Muscle of back (tissue), 11 donors: ENCODE results near the gene SHISA6. TPM values are rescaled to one million over a fixed set of nuclear protein-coding genes. Genes with fewer than 3 reads are reported as not detected.
"Not testable (repeated sequence)": the region's sequence is repeated elsewhere in the genome, so short reads cannot be mapped to it uniquely, and the experiment has no call there.

Source experiments
- DNase-seq, 3 donors: peaks; one replicate each; pipeline versions ENCODE4 v3.0.0 to v3.0.0-alpha.2; 2013
- polyA plus RNA-seq, 10 donors: library from polyadenylated mRNA; unstranded; fragments of 120-200 nt; gene quantifications; one replicate each; pipeline ENCODE4 v1.2.1, GENCODE V29; 2013; ENCODE audit not compliant: insufficient read length in 10 of 10

Gene SHISA6
- polyA plus RNA-seq, 10 donors, result 8.0 to 16.8 (median 11.8) TPM

DNA sequence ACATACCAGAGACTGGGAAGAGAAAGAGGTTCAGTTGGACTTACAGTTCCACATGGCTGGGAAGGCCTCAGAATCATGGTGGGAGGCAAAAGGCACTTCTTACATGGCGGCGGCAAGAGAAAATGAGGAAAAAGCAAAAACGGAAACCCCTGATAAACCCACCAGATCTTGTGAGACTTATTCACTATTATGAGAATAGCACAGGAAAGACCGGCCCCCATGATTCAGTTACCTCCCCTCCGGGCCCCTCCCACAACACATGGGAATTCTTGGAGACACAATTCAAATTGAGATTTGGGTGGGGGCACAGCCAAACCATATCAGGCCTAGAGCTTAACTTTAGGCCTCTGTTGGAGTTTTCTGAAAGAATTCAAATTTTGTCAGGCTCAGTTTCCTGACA lies 60.9 kb downstream of the SHISA6 start:
- not testable (repeated sequence) for DNase-seq

DNA sequence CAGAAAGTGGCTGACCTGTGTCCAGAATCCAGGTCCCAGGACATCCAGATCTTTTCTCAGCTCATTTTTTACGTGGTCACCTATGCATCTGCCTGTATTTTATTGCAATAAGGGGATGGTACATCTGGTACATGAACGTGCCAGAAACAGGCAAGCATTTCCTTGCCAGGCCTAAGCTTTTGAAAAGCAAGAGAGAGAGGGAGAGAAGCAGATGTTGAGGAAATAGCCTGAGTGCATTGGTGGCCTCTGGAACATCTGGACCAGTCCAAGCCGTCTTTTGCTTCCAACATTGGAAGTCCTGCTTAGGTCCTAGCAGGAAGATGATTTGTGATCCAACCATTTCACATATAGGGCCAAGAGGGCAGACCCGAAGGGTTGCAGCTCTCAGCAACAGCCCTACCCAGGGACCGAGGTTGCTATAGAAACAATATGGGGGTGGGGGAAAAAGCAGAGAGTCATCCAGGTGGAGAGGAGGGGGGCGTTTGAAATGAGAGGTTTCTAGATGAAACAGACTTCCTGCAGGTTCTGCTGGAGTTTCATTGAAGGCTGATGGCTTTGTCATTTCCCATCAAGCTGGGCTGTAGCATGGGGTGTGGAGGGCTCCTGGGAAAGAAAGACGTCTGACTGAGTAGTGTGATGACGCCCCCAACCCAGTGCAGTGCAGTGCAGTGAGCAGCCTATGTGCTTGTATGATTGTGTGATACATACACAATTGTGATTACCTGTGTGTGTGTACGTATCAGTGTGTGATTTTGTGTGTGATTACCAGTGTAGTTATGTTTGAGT lies 61.6 kb downstream of the SHISA6 start:
- peak; percentile 63 to 93 (median 79) for DNase-seq

DNA sequence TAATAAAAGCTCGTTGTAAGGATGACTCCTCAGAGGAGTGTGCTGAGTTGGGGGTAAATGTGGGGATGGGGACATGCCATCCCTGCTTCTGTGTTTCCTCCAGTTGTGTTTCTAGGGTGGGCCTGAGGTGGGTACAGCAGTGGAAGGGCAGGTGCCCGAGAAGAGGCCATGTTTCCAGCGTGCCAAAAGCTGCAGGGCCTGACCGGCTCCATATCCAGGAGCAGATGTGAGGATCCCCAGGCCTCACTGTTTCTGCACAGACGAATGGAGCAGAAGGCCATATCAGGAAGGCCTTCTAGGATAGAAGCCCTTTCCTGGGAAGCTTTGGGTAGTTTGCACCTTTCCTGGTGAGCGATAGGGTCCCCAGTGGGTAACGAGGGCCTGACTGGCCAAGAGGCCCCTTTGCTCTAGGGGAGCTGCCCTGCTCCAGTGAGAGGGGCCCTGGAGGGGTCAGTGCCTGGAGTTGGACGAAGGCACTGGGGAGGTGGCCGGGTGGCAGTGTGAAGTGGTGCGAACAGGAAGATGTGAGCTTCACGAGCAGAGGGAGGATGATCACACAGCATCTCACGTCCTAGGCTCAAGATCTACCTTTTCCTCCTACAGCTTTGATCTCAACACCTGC lies 62.9 kb downstream of the SHISA6 start:
- no peak for DNase-seq

DNA sequence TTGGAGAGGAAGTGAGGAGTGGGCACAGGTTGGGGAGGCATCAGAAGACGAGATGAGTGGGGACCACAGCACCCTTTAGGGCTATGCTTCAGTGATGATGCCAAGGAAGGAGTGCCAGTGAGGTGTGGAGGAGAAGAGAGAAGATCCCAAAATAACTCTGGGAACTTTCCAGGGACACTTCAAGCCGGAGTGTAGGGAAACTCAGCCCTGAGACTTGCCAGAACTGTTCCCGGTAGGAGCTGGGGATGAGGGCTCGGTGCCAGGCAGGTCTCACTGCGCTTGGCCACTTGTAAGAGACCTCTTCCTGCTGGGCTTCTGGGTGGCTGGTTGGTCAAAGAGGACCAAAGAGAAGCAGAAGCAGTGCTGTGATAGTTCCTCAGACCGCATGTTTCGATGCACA lies 63.6 kb downstream of the SHISA6 start:
- no peak for DNase-seq

DNA sequence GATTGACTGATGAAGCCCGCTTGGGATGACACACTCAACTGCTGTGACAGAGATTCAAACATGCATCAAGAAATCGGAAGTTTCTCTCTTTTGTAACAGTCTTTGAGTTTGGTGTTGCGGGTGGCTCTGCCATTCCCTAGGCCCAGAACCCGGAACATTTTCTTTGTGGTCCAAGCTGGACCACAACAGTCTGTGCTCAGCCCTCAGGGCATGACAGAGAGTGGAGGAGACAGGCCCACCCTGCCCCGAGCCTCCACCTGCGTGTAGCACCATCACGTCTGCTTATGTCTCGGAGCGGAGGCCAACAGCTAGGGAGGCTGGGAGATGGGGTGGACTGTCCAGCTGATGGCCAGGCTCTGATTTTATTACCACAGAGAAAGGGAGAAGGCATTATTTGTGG lies 64.5 kb downstream of the SHISA6 start:
- DNase-seq, result no peak

DNA sequence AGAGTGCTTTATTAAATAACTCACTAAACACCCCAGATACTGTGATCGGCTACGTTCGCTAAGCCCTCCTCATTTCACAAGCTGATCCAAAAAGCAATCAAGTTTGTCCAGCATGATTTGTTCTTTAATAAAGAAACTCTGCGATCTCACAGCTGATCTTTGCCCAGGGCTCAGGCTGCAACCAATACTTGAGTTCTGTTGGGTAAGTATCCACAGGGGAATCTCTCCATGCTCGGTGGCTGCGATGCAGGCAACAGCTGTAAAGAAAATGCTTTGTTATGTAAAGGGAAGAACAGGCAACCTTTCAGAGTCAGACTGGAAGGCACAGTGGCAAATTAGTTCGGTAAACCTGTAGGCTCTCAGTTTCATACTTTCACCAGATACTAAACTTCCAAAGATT lies 67.5 kb downstream of the SHISA6 start:
- DNase-seq, result peak in 1 of 3 donors; percentile 37

DNA sequence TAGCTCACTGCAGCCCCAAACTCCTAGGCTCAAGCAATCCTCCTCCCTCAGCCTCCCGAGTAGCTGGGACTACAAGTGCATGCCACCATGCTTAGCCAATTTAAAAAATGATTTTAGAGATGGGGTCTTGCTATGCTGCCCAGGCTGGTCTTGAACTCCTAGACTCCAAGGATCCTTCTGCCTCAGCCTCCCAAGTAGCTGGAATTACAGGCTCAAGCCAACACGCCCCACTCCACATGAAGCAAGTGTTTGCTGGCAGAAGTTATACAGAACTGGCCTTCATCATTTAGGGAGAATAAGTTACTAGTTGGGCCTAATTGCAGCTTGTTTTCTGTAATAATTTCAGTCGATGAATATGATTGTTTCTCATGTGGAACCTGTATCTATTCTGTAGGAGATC lies 68.0 kb downstream of the SHISA6 start:
- no peak for DNase-seq

DNA sequence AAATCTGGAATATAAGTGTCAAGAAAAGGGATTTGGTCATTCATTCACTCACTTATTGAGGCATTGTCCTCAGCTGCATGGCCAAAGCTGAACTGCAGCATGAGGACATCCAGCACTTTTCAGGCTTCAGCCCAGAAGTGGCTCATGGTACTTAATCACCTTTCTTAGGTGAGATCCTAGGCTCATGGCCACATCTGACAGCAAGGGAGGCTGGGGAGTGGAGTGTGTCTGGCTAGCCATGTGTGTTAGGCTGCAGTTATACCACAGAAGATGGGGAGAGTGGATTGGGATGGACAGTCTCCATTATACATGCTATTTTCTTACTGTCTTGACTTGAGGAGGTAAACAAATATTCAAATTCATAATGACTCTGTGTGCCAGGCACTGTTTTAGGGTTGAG lies 68.8 kb downstream of the SHISA6 start:
- no peak for DNase-seq

DNA sequence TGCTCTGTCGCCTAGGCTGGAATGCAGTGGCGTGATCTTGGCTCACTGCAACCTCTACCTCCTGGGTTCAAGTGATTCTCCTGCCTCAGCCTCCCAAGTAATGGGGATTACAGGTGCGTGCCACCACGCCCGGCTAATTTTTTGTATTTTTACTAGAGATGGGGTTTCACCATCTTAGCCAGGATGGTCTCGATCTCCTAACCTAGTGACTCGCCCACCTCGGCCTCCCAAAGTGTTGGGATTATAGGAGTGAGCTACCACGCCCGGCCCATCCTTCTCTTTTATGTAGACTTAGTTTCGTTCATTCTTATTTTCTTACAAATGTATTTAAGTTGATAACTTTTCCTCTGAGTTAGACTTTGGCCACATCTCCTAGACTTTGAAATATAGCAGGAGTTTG lies 75.4 kb downstream of the SHISA6 start:
- DNase-seq, result not testable (repeated sequence)

DNA sequence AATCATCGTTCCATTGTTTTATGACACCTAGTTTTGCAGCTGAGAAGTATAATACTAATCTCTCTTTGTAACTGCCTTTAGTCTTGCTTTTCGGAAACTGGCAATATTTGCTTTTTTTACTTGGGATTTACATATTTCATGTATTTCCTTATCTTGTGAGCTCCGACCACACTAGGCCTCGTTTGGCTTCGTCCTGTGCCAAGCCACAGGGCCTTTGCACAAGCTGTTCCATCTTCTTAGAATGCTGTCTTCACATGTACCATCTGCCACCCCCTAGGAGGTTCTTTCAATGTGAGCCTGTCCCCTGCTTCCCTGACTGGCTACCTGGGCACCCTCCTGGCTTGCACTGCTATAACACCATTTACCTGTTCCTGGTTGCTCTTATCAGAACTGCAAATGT lies 77.2 kb downstream of the SHISA6 start:
- no peak for DNase-seq

DNA sequence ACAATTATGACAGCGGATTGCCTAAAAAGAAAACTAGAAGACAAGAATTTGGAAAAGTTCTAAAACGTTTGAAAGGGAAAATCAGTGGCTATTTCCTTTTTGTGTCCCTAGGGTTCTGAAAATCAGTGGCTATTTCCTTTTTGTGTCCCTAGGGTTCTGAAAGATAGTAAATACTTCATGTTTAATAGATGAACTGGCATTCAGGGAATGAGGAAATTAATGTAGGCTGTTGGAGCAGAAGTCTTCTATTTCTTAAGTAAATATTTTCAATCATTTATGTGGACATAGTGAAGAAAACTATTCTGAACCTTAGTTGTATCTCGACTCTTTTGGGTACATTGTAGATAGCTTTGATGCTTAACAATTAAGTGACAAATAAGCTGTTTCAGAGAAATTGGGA lies 78.9 kb downstream of the SHISA6 start:
- no peak for DNase-seq

DNA sequence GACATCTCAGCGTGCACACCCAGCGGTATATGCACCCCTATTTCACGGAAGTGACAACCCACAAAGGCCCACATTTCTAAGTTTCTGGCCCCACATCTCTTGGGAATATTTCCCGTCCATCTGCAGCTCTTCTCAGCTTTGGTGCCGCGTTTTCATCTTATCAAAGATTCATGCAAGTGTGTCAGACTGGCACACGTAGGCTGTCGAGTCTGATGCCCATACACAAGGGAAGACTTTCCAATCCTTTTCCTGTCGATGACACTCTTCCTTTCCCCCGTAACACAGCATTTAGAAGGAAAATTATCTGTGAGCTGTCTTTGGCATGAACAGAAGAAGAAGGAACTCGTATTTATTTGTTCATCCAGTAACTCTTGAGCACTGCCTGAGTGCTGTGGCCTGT lies 83.0 kb downstream of the SHISA6 start:
- no peak for DNase-seq

DNA sequence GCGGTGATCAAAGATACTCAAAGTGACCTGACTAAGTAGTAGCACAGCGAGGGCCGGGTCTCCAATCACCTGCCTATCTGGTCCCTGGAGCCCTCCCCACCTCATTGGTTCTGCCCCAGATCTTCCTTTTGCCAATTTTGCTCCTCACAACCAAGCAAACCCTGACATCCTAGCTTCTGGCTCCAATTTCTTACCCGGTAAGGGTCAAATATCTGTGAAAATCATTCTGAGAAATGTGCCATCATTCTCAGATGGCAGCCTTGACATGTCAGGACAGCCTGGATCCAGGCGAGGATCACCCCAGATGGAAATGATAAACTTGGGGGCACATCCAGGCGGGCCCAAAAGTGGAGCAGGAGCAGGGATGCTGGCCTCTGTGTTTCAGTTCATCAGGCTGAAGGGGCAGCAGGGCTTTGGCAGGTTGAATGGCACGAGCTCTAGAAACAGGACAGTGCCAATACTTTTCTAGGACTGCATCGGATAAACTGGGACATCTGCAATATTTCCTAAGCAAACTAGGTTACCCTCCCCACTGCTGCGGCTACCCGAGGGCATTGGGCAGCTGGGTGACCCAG lies 83.9 kb downstream of the SHISA6 start:
- DNase-seq, result no peak

DNA sequence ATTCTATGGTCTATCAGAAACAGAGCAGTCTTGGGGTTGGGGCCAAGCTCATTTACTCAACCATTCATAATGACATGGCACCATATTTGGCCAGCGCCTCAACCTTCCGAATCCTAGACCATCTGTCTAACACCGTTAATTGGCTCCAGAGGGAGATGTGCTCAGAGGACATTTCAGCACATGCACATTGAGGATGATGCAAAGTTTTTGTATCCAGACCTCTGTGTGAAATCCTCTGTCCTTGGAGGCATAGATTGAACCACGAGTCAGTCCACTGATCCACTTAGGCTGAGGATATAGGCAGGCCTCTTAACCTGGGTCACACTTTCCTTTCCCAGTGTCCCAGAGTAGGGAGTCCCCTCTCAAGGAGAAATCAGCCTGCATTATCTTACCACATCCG lies 85.5 kb downstream of the SHISA6 start:
- no peak for DNase-seq

DNA sequence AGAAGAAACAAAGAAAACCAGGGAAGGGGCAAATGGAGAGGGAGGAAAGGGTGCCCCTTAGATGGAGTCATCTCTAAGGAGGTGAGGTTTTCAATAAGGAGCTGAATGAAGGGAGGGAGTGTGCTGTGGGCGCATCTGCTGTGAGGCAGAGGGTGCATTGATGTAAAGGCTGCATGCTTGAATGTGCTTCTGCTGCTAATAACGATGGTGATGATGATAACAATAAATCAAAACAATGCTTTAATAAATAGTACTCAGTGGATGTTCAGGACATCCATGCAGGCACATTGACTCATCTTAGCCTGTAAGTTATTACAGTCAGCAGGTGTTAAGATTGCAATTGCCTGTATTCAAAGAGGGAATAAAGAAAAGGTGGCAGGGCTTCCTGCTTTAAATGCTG lies 87.8 kb downstream of the SHISA6 start:
- no peak for DNase-seq

DNA sequence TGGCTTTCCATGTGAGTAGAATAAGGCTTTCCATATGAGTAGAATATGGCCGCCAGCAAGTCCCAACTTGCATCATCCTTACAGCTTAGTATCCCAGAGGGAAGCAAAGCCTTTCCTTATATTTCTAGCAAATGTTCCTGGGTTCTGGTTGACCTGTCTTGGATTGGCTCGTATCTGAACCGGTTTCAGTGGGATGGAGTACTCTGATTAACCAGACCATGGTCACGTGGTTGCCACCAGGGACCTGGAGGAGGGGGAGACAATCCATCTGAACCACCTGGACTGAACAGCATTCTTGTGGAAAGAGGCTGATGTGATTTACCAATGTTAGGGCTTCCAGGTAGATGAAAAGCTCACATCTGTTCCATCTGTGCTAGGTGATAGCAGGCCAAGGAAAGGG lies 89.0 kb downstream of the SHISA6 start:
- DNase-seq, result peak; percentile 32 to 85 (median 51)

DNA sequence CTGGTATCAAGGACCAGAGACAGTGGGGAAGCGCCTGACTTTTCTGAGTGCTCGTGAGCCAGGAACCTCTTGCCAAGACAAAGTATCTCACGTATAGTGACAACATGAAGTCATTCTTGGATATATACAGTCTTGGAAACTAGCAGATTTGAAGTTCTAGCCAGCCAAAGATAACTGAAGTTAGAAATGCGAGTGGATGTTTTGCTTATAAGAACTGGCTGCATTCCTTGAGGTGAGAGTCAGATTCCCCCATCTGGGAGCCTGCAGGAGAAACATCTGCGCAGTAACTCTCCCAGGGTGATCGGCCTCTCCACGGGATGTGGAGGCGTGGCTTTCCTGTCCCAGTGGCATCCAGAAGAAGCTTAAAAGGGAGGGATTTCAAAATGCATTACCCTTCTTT lies 89.8 kb downstream of the SHISA6 start:
- DNase-seq, result peak; percentile 79 to 94 (median 82)

DNA sequence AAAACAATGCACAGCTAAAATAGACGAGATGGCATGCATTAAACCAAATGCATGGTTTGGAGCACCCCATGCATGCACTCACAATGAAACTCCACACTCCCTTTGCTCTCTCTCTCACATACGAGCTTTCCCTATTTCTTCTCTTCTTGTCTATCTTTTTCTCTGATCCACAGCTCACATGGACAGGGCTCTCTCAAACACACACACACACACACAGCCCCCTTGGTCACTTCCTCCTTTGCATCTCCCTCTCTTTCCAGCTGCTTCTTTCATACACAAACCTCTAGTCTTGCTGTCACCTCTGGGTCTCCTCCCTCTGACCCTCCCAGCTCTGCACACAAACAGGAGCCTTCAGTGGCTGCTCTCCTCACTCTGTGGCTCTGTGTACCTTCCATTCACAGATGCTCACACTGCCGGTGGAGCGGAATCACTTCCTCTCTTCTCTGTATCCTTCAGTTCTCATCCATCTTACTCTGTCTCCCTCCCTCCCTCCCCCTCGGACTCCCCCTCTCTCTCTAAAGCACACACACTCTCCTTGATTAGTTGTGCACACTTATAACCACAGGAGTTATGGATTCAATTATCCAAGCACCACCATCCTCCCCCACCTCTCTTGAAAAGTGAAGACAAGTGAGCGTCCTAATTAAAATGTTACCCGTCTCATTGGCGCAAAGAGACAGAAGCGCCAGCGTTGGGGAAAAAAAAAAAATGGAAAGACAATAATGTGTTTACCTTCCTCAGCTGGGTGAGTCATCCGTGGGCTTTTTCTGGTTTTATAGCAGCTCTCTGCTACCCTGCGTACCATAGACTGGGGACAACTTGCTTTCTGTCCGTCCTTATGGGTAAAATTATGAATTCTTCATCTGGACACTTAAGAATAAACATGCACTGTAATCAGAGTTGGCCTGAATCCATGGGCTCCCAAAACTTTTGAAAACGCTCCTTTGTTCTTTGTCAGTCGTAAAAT lies 90.8 kb downstream of the SHISA6 start:
- DNase-seq, result peak in 2 of 3 donors; percentile 24 to 72

DNA sequence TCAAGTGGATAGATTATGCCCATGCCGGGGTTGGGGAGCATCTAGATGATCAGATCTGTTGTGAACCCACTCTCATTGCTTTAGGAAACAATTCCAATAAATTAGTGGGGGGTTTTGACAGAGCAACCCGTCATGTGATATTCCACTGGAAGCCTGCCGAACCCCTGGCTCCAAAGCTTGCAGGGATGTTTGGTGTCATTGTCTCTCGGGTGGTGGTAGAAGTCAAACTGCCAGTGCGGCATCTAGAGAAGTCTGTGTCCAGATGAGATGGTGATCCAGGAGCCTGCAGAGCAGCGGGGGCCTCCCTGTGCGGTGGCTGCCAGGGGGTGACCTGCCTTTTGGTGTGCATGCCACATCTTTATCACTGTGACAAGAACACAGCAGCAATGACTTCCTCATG lies 91.7 kb downstream of the SHISA6 start:
- DNase-seq, result no peak

DNA sequence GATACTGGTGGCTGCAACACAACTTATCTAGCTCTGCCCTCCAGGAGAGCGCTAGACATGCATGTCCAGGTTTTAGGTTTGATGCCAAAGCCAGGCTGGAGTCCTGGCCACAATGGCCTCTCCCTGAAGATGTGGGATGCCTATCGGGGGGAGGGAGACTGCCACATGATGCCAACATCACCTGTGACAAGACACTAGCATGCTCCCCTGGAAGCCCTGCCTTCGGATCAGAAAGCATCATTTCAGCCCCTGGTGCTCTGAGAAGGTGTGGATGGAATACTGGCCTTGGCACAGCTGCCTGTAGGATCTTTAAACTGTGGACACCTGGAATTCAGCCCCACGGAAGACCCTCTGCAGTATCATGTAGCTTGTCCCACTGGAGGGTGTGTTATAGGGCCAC lies 93.5 kb downstream of the SHISA6 start:
- no peak for DNase-seq

DNA sequence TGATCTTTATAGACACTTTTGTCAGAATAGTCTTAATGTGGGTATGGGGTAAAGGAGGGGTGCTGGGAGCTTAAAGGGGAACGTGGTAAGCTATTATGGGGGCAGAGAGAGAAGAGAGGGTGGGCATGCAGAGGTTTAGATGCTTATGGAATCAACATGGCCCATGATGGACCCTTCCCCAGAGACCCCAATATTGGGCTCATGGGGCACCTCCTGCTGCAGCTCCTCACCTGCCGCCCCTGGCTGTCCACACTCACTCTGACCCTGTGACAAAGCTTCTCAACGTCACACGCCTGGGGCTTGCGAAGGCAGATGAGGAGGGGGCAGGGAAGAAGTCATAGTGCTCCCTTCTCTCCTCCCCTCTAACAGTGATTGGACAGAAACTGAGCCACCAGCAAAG lies 95.3 kb downstream of the SHISA6 start:
- DNase-seq, result no peak

DNA sequence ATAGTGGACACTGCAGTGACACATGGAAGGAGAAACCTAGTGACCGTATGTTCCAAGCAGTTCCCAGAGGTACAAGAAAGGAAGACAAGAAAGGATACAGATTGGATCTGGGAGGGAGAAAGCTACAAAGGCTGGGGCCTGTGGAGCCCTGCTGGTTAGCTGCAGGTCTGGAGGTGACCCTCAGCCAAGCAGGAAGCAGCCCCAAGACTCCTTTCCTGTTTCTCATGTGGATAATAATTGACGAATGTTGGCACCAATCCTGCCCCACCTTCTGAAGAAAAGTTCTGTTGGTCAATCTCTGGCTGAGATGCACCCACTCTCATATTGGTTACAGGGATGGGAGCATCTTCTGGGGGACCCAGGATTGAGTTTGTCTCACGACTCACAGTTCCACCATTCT lies 99.8 kb downstream of the SHISA6 start:
- DNase-seq, result no peak
